Upper lobe of right lung (tissue), 1 donor: ENCODE measurements around the gene CDC42BPG. TPM values are rescaled to one million over a fixed set of nuclear protein-coding genes. Genes with fewer than 3 reads are reported as not detected.
"Not testable (repeated sequence)": the region's sequence is repeated elsewhere in the genome, so short reads cannot be mapped to it uniquely, and the experiment has no call there.

Experiments used
- ATAC-seq: fragments of 200-7000 bp; cut with Tn5 transposase; one replicate; pipeline ENCODE4 v1.9.1; 2020; ENCODE audit warnings: mild to moderate bottlenecking, moderate library complexity
- DNase-seq: peaks from one replicate; pipeline ENCODE4 v3.0.0-alpha.2; 2020
- H3K27ac ChIP-seq: fragments of 200-600 bp; one replicate; pipeline ENCODE4 v1.8.0; 2022
- H3K27me3 ChIP-seq: fragments of 200-600 bp; one replicate; pipeline ENCODE4 v1.8.0; 2022; ENCODE audit warnings: mild to moderate bottlenecking
- H3K36me3 ChIP-seq: fragments of 200-600 bp; one replicate; pipeline ENCODE4 v1.8.0; 2022
- H3K4me1 ChIP-seq: fragments of 200-600 bp; one replicate; pipeline ENCODE4 v1.8.0; 2022
- H3K4me3 ChIP-seq: fragments of 200-600 bp; one replicate; pipeline ENCODE4 v1.8.0; 2022; ENCODE audit warnings: mild to moderate bottlenecking
- H3K9me3 ChIP-seq: fragments of 200-600 bp; one replicate; pipeline ENCODE4 v1.8.0; 2022
- intact Hi-C: fragments of 100-400 bp; cut with DNase I; formaldehyde crosslinking; loops from one replicate; pipeline ENCODE4 v1.11.0; 2022
- total RNA-seq: library from RNA; stranded (reverse); fragmentation: NEBNext Ultra II Directional; extraction: Animal tissue kit (Norgen Biotek cat#: 25700); gene quantifications from one replicate; pipeline ENCODE4 v1.2.1, GENCODE V29; 2021
- TF ChIP-seq, protein P1 (sequence below): fragments of 200-600 bp; IDR thresholded peaks from one replicate; pipeline ENCODE4 v1.8.0; 2022; ENCODE audit warnings: antibody characterized with exemption
- donor health status: DM: no; HTN: yes; CAD: no; lungs with severe emphysema.

CDC42BPG gene
- total RNA-seq, 1 donor from 2014 or later: 20.9 TPM

DNA sequence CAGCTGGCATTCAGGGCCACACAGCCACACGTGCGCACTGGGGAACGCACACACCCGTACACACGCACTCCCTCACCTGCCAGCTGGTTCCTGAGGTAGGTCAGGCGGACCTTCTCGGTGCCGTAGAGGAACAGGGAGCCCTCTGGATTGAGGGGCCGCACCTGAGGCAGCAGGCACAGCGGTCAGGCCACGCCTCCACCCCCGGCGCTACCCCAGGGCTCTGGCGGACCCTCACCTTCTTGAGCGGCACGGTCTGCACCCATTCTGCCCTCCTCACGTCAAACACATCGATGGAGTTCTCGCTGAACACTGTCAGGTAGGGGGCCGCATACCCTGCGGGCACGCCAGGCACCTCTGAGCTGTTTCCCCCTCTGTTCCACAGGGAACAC lies 17.0 kb downstream of the CDC42BPG start:
- no peak overlapping the region for H3K4me3 ChIP-seq
- no peaks in the 10 kb centered on the region for H3K4me1 ChIP-seq
- ATAC-seq (no peak), DNase-seq (no peak)
- H3K9me3 ChIP-seq: no peaks in the 10 kb centered on the region
- intact Hi-C loops: no loop called here
- TF ChIP-seq, protein P1, sequence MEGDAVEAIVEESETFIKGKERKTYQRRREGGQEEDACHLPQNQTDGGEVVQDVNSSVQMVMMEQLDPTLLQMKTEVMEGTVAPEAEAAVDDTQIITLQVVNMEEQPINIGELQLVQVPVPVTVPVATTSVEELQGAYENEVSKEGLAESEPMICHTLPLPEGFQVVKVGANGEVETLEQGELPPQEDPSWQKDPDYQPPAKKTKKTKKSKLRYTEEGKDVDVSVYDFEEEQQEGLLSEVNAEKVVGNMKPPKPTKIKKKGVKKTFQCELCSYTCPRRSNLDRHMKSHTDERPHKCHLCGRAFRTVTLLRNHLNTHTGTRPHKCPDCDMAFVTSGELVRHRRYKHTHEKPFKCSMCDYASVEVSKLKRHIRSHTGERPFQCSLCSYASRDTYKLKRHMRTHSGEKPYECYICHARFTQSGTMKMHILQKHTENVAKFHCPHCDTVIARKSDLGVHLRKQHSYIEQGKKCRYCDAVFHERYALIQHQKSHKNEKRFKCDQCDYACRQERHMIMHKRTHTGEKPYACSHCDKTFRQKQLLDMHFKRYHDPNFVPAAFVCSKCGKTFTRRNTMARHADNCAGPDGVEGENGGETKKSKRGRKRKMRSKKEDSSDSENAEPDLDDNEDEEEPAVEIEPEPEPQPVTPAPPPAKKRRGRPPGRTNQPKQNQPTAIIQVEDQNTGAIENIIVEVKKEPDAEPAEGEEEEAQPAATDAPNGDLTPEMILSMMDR: no peak
- no peak overlapping the region for H3K27ac ChIP-seq
- H3K36me3 ChIP-seq: no peaks in the 10 kb centered on the region
- H3K27me3 ChIP-seq: no peaks in the 10 kb centered on the region

DNA sequence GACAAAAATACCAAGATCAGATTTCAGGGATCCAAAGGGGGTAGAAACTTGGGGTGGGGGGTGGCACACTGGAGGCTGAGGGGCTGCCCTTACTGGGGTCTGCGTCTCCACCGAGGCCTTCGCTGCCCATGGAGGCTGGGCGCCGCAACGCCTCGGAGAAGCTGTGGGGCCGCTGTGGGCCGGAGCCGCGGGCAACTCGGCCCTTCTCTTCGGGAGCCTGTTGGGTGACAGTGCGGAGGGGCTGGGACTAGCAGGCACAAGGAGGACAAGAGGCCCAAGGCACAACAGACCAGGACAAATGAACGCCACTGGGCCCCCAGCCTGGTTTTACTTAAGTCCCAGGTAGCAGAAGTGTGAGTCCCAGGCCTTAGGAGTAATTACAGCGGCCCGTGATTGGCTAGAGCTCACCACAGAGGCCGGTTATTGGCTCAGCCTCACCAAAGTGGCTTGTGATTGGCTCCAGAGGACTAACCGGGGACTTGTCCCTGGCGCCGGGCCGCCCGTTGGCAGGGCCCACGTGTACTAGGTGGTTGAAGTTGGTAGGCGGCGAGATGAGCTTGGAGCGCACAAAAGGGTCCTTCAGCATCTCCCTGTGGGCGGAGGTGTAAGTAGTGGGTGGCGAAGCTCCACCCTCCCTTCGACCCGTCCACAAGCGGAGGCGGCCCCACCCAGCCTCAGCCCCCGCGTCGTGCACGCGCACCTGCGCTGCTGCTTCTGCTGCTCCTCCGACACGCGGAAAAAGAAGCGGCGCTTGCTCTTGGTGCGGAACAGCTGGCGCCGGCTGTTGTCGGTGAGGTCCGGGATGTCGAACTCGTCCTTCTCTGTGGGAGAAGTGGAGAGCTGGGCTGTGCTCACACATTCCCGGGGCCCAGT lies 17.6 kb downstream of the CDC42BPG start:
- no peaks in the 10 kb centered on the region for H3K36me3 ChIP-seq
- ATAC-seq (no peak), DNase-seq (peak; percentile 59)

DNA sequence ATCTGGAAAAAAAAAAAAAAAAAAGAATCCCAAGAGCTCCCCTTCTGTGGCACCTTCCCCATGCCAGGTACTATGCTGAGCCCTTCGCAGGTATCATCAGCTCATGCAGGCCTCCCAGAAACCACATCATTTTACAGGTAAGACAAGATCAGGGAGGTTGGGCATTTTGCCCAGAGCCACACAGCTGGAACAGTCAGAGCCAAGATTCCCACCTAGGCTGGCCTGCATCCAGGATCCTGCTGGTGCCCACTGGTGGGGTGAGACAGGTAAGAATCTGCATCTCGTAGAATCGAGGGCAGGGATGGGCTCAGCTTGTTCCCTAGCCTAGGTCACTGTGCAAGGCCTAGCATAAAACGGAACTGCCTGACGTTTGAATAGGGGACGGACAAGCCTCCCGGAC lies 18.4 kb downstream of the CDC42BPG start:
- intact Hi-C loops: no loop called here
- Histone ChIP-seq H3K27me3 (no peaks in the 10 kb centered on the region), H3K36me3 (no peaks in the 10 kb centered on the region), H3K9me3 (no peaks in the 10 kb centered on the region), H3K4me3 (no peak overlapping the region), H3K27ac (no peak overlapping the region), H3K4me1 (no peaks in the 10 kb centered on the region)
- TF ChIP-seq, protein P1: no peak
- no peak for ATAC-seq
- no peak for DNase-seq

More for the DNA sequence above, 17.6 kb downstream of the CDC42BPG start:
- TF ChIP-seq, protein P1: no peak
- no peaks in the 10 kb centered on the region for H3K9me3 ChIP-seq
- no peaks in the 10 kb centered on the region for H3K27me3 ChIP-seq
- no peaks in the 10 kb centered on the region for H3K4me1 ChIP-seq
- intact Hi-C loops: no loop called here
- no peak overlapping the region for H3K4me3 ChIP-seq
- no peak overlapping the region for H3K27ac ChIP-seq

DNA sequence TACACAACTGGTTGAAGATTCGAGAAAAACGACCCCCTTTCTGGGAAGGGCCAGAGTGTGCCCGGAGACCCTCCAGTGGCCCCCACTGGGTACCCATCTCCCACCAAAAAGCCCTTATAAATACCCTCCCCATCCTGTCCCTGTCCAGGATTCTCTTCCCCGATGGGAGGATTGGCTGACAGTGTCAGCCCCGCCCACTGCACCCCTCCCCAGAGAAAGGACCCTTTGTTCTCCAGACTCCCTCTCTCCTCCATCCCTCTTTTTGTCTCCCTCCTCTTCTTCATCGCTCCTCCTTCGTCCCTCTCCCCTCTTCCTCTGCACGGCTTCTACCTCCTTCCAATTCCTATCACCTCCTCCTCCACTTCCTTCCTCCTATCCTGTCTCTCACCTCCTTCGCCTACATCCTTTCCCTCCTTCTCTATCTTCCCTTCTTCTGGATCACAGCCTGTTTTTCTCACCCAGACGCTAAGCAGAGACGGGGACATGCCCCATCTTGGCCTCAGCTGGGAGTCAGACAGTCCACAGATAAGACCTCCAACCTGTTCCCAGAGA lies 20.8 kb downstream of the CDC42BPG start:
- TF ChIP-seq, protein P1: no peak
- no peak for DNase-seq
- intact Hi-C loops: no loop called here
- H3K27ac ChIP-seq: no peak overlapping the region
- H3K27me3 ChIP-seq: no peaks in the 10 kb centered on the region
- H3K9me3 ChIP-seq: no peaks in the 10 kb centered on the region
- no peaks in the 10 kb centered on the region for H3K36me3 ChIP-seq
- no peaks in the 10 kb centered on the region for H3K4me1 ChIP-seq
- ATAC-seq: no peak
- no peak overlapping the region for H3K4me3 ChIP-seq

DNA sequence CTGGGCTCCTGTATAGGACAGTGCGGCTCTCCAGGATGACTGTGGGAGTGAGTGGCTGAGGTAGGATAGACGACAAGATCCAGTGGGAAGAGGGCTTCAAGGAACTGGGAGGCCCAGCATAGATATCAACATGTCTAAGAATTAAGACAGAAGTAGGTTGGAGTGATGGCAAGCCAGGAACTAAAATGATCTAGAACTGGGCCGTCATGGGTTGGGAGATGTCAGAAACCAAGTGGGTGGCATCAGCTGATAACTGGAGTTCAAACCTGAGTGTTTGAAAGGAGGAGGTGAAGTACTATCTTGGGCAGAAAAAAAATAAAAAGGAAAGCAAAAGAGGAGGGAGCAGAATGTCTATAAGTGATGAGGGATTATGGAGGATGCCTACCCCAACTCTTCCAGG lies 27.0 kb downstream of the CDC42BPG start:
- TF ChIP-seq, protein P1: no peak
- H3K9me3 ChIP-seq: no peaks in the 10 kb centered on the region
- DNase-seq (no peak), ATAC-seq (no peak)
- H3K4me1 ChIP-seq: no peaks in the 10 kb centered on the region
- H3K27ac ChIP-seq: no peak overlapping the region
- H3K36me3 ChIP-seq: no peaks in the 10 kb centered on the region
- H3K27me3 ChIP-seq: no peaks in the 10 kb centered on the region
- intact Hi-C loops: no loop called here
- no peak overlapping the region for H3K4me3 ChIP-seq

DNA sequence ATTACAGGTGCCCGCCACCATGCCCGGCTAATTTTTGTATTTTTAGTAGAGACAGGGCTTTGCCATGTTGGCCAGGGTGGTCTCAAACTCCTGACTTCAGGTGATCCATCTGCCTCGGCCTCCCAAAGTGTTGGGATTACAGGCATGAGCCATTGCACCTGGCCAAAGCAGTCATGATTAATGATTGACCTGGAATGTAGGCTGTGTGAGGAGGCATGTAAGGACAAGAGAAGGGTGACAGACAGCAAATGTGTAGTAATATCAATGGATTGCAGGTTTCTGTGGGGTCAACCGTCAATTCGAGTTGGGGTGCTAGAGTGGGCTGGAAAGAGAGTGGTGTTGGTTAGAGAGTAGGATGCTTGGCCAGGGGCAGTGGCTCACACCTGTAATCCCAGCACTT lies 29.0 kb downstream of the CDC42BPG start:
- H3K36me3 ChIP-seq, H3K9me3 ChIP-seq, H3K4me1 ChIP-seq, intact Hi-C loops, H3K27me3 ChIP-seq, H3K27ac ChIP-seq, ATAC-seq, DNase-seq, H3K4me3 ChIP-seq: not testable (repeated sequence)
